ENCODE measurements around the gene SAPCD2.
"Not testable (repeated sequence)": the region's sequence is repeated elsewhere in the genome, so short reads cannot be mapped to it uniquely, and the experiment has no call there.

Gene SAPCD2

GRCh38 chr9:137046088-137046787, 24.1 kb downstream of the SAPCD2 start, which contains the start of gene NPDC1:
Gene NPDC1 (minus strand): TSS chr9:137046177. CDS start chr9:137045989, 188 bp downstream.
- DNase-seq, result peak; percentile 65

GRCh38 chr9:137045294-137046087, 24.9 kb downstream of the SAPCD2 start:
- DNase-seq, result no peak

- DNase-seq, result no peak
These were observed 25.7 kb downstream of the SAPCD2 start for GRCh38 chr9:137044502-137045177.

GRCh38 chr9:137044037-137044436, 26.3 kb downstream of the SAPCD2 start:
- DNase-seq, result no peak

- DNase-seq, result no peak
These were observed 27.3 kb downstream of the SAPCD2 start for GRCh38 chr9:137042751-137043727.

GRCh38 chr9:137041124-137041523, 29.2 kb downstream of the SAPCD2 start:
- DNase-seq, result no peak

- DNase-seq, result no peak
These were observed 29.8 kb downstream of the SAPCD2 start for GRCh38 chr9:137040568-137040967.

GRCh38 chr9:137039611-137040366, 30.6 kb downstream of the SAPCD2 start:
- no peak for DNase-seq

GRCh38 chr9:137038916-137039315, 31.4 kb downstream of the SAPCD2 start:
- DNase-seq, result no peak

GRCh38 chr9:137037483-137037882, 32.9 kb downstream of the SAPCD2 start:
- DNase-seq, result no peak

- DNase-seq, result no peak
These were observed 33.3 kb downstream of the SAPCD2 start for GRCh38 chr9:137037035-137037434.

GRCh38 chr9:137035937-137036336, 34.4 kb downstream of the SAPCD2 start:
- DNase-seq, result no peak

GRCh38 chr9:137035507-137035834, 34.9 kb downstream of the SAPCD2 start:
- no peak for DNase-seq

- DNase-seq, result peak; percentile 70
These were observed 35.4 kb downstream of the SAPCD2 start for GRCh38 chr9:137034709-137035506.

GRCh38 chr9:137034039-137034708, 36.2 kb downstream of the SAPCD2 start:
- no peak for DNase-seq

GRCh38 chr9:137033481-137033880, 36.9 kb downstream of the SAPCD2 start:
- DNase-seq, result not testable (repeated sequence)

- DNase-seq, result no peak
These were observed 37.5 kb downstream of the SAPCD2 start for GRCh38 chr9:137032858-137033257.

GRCh38 chr9:137031904-137032640, 38.3 kb downstream of the SAPCD2 start, which contains the start of gene FUT7:
Gene FUT7 (minus strand): TSS chr9:137032088. CDS start chr9:137031991, 97 bp downstream.
- DNase-seq, result no peak
